Measurements from ENCODE around the gene FLNB.

The FLNB gene

DNA sequence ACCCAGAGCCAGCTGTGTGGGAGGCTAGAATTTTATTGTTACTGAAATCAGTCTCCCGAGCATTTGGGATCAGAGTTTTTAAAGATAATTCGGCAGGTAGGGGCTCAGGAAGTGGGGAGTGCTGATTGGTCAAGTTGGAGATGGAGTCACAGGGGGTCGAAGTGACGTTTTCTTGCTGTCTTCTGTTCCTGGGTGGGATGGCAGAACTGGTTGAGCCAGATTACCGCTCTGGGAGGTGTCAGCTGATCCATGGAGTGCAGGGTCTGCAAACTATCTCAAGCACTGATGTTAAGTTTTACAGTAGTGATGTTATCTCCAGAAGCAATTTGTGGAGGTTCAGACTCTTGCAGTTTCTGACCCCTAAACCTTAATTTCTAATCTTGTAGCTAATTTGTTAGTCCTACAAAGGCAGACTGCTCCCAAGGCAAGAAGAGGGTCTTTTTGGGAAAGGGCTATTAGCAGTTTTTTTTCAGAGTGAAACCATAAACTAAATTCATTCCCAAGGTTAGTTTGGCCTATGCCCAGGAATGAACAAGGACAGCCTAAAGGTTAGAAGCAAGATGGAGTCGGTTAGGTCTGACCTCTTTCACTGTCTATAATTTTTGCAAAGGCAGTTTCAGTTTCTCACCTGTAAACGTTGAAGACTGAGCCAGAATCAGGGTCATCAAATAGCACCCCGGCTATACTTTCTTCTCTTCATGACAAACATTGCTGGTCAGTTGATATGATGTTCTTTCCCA is 28.2 kb downstream of the FLNB start:
- ATAC-seq (ENCODE audit: low read depth) (no peak), DNase-seq (ENCODE audit: low spot score) (no peak)
- Histone ChIP-seq H3K4me1 (ENCODE audit: insufficient read depth, poor library complexity, severe bottlenecking) (peaks cover 84% of the 10 kb centered on the region), H3K4me3 (ENCODE audit: severe bottlenecking) (no peak overlapping the region), H3K9me3 (ENCODE audit: severe bottlenecking) (no peaks in the 10 kb centered on the region), H3K27me3 (ENCODE audit: insufficient read depth, poor library complexity, severe bottlenecking) (no peaks in the 10 kb centered on the region), H3K36me3 (ENCODE audit: low read depth) (peaks cover 88% of the 10 kb centered on the region), H3K27ac (ENCODE audit: poor library complexity, severe bottlenecking) (peak overlapping the region; percentile 94)
- TF ChIP-seq, protein P1, sequence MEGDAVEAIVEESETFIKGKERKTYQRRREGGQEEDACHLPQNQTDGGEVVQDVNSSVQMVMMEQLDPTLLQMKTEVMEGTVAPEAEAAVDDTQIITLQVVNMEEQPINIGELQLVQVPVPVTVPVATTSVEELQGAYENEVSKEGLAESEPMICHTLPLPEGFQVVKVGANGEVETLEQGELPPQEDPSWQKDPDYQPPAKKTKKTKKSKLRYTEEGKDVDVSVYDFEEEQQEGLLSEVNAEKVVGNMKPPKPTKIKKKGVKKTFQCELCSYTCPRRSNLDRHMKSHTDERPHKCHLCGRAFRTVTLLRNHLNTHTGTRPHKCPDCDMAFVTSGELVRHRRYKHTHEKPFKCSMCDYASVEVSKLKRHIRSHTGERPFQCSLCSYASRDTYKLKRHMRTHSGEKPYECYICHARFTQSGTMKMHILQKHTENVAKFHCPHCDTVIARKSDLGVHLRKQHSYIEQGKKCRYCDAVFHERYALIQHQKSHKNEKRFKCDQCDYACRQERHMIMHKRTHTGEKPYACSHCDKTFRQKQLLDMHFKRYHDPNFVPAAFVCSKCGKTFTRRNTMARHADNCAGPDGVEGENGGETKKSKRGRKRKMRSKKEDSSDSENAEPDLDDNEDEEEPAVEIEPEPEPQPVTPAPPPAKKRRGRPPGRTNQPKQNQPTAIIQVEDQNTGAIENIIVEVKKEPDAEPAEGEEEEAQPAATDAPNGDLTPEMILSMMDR (IDR thresholded peaks at IDR 0.05; ENCODE audit: poor library complexity, severe bottlenecking) = no peak

DNA sequence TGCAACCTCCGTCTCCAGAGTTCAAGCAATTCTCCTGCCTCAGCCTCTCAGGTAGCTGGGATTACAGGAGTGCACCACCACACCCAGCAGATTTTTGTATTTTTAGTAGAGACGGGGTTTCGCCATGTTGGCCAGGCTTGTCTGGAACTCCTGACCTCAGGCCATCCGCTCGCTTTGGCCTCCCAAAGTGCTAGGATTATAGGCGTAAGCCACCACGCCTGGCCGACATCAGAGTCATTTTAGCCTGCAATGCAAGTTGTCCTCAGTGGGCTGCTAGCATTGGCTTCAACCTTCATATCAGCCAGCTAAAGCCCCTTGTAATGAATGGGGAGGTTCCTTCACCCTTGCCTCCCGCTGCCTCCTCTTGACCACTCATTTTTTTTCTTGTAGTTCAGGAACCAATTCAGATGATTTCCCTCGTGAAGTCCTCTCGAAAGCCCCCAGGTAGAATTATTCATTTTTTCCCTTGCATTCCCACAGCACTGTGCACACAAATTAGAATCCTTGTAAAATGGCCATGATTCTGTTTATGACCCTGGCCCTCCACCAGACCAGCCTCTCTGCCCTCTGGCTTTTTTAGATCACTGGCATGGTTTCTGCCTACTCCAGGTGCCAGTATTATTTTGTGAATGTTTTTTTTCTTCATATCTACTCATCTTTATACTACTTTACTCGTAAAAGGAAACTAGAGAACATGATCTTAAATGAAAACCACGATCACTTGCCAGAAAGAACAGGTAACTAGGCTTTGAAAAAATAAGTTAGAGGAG is 29.1 kb downstream of the FLNB start:
- ATAC-seq (ENCODE audit: low read depth) (no peak), DNase-seq (ENCODE audit: low spot score) (no peak)
- Histone ChIP-seq H3K36me3 (ENCODE audit: low read depth) (peaks cover 86% of the 10 kb centered on the region), H3K27me3 (ENCODE audit: insufficient read depth, poor library complexity, severe bottlenecking) (no peaks in the 10 kb centered on the region), H3K9me3 (ENCODE audit: severe bottlenecking) (no peaks in the 10 kb centered on the region), H3K4me1 (ENCODE audit: insufficient read depth, poor library complexity, severe bottlenecking) (peaks cover 83% of the 10 kb centered on the region), H3K4me3 (ENCODE audit: severe bottlenecking) (no peak overlapping the region), H3K27ac (ENCODE audit: poor library complexity, severe bottlenecking) (peak overlapping the region; percentile 94)
- TF ChIP-seq, protein P1 (IDR thresholded peaks at IDR 0.05; ENCODE audit: poor library complexity, severe bottlenecking) = no peak

DNA sequence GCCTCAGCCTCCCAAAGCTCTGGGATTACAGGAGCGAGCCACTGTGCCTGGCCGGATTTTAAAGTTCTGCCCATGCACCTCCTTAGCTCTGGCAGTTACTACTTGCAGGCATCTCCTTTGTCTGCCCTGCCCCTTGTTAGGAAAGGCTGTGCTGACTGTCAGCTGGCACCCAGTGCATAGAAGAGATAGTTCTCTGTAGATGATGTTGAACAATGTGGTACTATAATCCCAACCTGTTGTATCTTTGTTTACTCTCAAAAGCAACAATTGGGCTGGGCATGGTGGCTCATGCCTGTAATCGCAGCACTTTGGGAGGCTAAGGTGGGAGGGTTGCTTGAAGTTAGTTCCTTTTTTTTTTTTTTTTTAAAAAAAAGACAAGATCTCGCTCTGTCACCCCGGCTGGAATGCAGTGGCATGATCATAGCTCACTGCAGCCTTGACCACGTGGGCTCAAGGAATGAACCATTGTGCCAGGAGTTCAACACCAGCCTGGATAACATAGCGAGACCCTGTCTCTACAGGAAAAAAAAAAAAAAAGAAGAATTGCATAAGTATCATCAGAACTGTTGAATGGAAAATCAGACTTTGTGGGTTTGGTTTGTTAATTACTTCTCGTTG is 30.6 kb downstream of the FLNB start:
- H3K27me3 ChIP-seq (ENCODE audit: insufficient read depth, poor library complexity, severe bottlenecking) = no peaks in the 10 kb centered on the region
- TF ChIP-seq, protein P1 (IDR thresholded peaks at IDR 0.05; ENCODE audit: poor library complexity, severe bottlenecking) = no peak
- peaks cover 78% of the 10 kb centered on the region for H3K36me3 ChIP-seq (ENCODE audit: low read depth)
- DNase-seq (ENCODE audit: low spot score) (no peak), ATAC-seq (ENCODE audit: low read depth) (peak; percentile 30)
- H3K4me3 ChIP-seq (ENCODE audit: severe bottlenecking) = no peak overlapping the region
- H3K4me1 ChIP-seq (ENCODE audit: insufficient read depth, poor library complexity, severe bottlenecking) = peaks cover 89% of the 10 kb centered on the region
- no peaks in the 10 kb centered on the region for H3K9me3 ChIP-seq (ENCODE audit: severe bottlenecking)
- H3K27ac ChIP-seq (ENCODE audit: poor library complexity, severe bottlenecking) = peak overlapping the region; percentile 94

DNA sequence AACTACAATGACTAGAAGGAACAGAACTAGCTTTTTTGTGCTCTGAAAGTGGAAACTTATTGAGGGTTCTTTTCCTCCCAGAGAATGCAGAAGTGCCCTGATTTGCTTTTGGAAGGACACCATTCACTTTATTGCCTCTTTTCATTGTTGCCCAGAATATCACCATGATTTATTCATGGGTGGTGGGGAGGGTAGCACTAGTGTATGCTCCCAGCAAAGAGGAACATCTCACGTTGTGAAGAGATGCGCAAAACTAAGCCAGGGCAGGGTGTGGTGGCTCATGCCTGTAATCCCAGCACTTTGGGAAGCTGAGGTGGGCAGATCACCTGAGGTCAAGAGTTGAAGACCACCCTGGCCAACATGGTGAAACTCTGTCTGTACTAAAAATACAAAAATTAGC is 31.4 kb downstream of the FLNB start:
- Histone ChIP-seq H3K4me3 (ENCODE audit: severe bottlenecking) (no peak overlapping the region), H3K9me3 (ENCODE audit: severe bottlenecking) (no peaks in the 10 kb centered on the region), H3K27ac (ENCODE audit: poor library complexity, severe bottlenecking) (peak overlapping the region; percentile 94), H3K36me3 (ENCODE audit: low read depth) (peaks cover 76% of the 10 kb centered on the region), H3K4me1 (ENCODE audit: insufficient read depth, poor library complexity, severe bottlenecking) (peaks cover 89% of the 10 kb centered on the region), H3K27me3 (ENCODE audit: insufficient read depth, poor library complexity, severe bottlenecking) (no peaks in the 10 kb centered on the region)
- ATAC-seq (ENCODE audit: low read depth) (no peak), DNase-seq (ENCODE audit: low spot score) (no peak)
- TF ChIP-seq, protein P1 (IDR thresholded peaks at IDR 0.05; ENCODE audit: poor library complexity, severe bottlenecking) = no peak
